Ectodermal cell (in vitro differentiated cells): ENCODE results near the gene RAD54L.
"Not testable (repeated sequence)": the region's sequence is repeated elsewhere in the genome, so short reads cannot be mapped to it uniquely, and the experiment has no call there.

ENCODE experiments used
- H3K27ac ChIP-seq: 2 replicates; pipeline ENCODE4 v1.7.0; 2013; ENCODE audit warnings: mild to moderate bottlenecking, low read depth, low read length; ENCODE audit not compliant: insufficient read depth, poor library complexity, severe bottlenecking
- H3K27me3 ChIP-seq: 2 replicates; pipeline ENCODE4 v1.7.0; 2013; ENCODE audit warnings: mild to moderate bottlenecking, low read length; ENCODE audit not compliant: insufficient read depth, control insufficient read depth, poor library complexity, severe bottlenecking
- H3K36me3 ChIP-seq: one replicate; pipeline ENCODE4 v1.7.0; 2013; ENCODE audit warnings: low read length; ENCODE audit not compliant: control insufficient read depth, insufficient read depth
- H3K4me1 ChIP-seq: one replicate; pipeline ENCODE4 v1.7.0; 2013; ENCODE audit warnings: low read length; ENCODE audit not compliant: control insufficient read depth, insufficient read depth
- H3K4me3 ChIP-seq: 2 replicates; pipeline ENCODE4 v1.7.0; 2013; ENCODE audit warnings: low read depth, low read length, control low read depth; ENCODE audit not compliant: insufficient read depth
- H3K9me3 ChIP-seq: 2 replicates; pipeline ENCODE4 v1.7.0; 2013; ENCODE audit warnings: mild to moderate bottlenecking, low read length, moderate library complexity; ENCODE audit not compliant: control insufficient read depth
- WGBS, 2 experiments: methylation state at CpG; one replicate each; pipeline ENCODE4 v1.1.7; 2013; ENCODE audit warnings: missing lambda C conversion rate in 2 of 2; 5-methylcytosine and 5-hydroxymethylcytosine counted together

Gene RAD54L

DNA sequence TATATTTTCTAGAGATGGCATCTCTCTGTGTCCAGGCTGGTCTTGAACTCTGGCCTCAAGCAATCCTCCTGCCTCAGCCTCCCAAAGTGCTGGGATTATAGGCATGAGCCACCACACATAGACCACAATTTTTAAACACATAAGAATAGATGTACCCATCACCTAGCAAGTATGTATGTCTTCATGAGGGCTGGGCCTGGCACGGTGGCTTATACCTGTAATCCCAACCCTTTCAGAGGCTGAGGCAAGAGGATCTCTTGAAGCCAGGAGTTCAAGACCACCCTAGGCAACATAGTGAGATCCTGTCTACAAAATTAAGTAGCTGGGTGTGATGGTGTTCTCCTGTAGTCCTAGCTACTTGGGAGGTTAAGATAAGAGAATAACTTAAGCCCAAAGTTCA is 69.8 kb downstream of the RAD54L start:
- no peaks in the 10 kb centered on the region for H3K4me1 ChIP-seq
- WGBS, 2 experiments = 89 to 91% methylated on average over 1 of the region's 1 CpG
- no peak overlapping the region for H3K4me3 ChIP-seq
- peaks cover 18% of the 10 kb centered on the region for H3K36me3 ChIP-seq
- H3K9me3 ChIP-seq = no peaks in the 10 kb centered on the region
- no peak overlapping the region for H3K27ac ChIP-seq
- H3K27me3 ChIP-seq = no peaks in the 10 kb centered on the region

DNA sequence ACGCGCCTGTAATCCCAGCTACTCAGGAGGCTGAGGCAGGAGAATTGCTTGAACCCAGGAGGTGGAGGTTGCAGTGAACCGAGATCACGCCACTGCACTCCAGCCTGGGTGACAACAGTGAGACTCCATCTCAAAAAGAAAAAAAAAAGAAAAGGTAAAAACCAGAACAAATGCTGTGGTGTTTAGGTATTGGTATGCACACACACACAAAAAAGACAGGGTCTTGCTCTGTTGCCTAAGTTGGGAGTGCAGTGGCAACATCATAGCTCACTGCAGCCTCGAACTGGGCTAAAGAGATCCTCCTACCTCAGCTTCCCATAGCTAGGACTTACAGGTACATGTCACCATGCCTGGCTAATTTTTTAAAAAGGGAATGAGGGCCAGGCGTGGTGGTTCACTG is 71.7 kb downstream of the RAD54L start:
- not testable (repeated sequence) for H3K36me3 ChIP-seq, H3K4me3 ChIP-seq, H3K27me3 ChIP-seq, H3K27ac ChIP-seq, H3K9me3 ChIP-seq, H3K4me1 ChIP-seq
- 91 to 93% methylated on average over 6 of the region's 6 CpGs for WGBS, 2 experiments

- H3K36me3 ChIP-seq, H3K27ac ChIP-seq, H3K27me3 ChIP-seq, H3K9me3 ChIP-seq, H3K4me3 ChIP-seq, H3K4me1 ChIP-seq: not testable (repeated sequence)
- WGBS, 2 experiments = 66 to 73% methylated on average over 8 to 11 of the region's 13 CpGs
These were observed 72.7 kb downstream of the RAD54L start for GRCh38 chr1:46319960-46320914.

- H3K9me3 ChIP-seq, H3K4me3 ChIP-seq, H3K4me1 ChIP-seq, H3K36me3 ChIP-seq, H3K27me3 ChIP-seq, H3K27ac ChIP-seq: not testable (repeated sequence)
- WGBS, 2 experiments = 93 to 97% methylated on average over 6 of the region's 6 CpGs
These were observed 74.6 kb downstream of the RAD54L start for GRCh38 chr1:46322191-46322590.

DNA sequence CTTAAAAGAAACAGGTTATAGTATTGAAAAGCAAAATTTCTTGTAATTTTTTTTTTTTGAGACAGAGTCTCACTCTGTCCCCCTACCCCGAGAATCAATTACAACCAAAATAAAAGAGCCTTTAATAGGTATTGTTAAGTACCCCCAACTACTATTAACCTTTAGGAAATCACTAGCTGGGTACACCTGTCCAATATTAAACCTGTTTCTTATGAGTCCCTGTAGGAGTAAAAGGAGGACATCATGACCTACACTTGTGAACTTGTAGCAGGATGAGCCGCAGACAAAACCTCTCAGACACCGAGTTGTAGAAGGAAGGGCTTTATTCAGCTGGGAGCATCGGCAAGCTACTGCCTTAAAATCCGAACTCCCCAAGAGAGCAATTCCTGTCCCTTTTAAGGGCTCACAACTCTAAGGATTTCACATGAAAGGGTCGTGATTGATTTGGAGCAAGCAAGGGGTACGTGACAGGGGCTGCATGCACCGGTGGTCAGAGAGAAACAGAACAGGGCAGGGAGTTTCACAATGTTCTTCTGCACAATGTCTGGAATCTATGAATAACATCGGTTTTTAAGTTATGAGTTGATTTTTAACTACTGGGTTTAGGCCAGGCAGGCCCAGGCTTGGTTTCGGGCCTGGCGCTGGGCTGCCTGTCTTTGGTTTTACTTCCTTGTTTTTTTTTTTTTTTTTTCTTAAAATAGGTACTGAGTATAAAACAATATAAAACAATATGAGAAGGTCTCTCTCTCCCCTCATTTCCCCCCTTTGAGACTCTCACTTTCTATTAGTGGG is 77.9 kb downstream of the RAD54L start:
- not testable (repeated sequence) for H3K9me3 ChIP-seq, H3K27ac ChIP-seq, H3K27me3 ChIP-seq, H3K36me3 ChIP-seq, H3K4me3 ChIP-seq, H3K4me1 ChIP-seq
- WGBS, 2 experiments = 92 to 99% methylated on average over 7 to 8 of the region's 11 CpGs
